DOHH2 (cell line): Measurements from ENCODE around the gene NUDCD2.
A peak's percentile ranks its signal among the peaks of the same experiment; 100 is the strongest.

Experiments
- H3F3A ChIP-seq: fragments of 200-600 bp; sonication (generic), shearing (Covaris generic); 2 replicates; pipeline ENCODE4 v1.6.0; 2016; ENCODE audit warnings: antibody characterized with exemption, mild to moderate bottlenecking; ENCODE audit not compliant: control insufficient read depth, insufficient read depth
- H3K27ac ChIP-seq: fragments of 200-600 bp; sonication (generic); 2 replicates; pipeline ENCODE4 v1.5.1; 2014; ENCODE audit warnings: low read depth, mild to moderate bottlenecking, low read length, moderate library complexity
- H3K27me3 ChIP-seq: fragments of 200-600 bp; sonication (generic); 2 replicates; pipeline ENCODE4 v1.6.1; 2014; ENCODE audit warnings: mild to moderate bottlenecking, low read length, mixed read lengths; ENCODE audit not compliant: control insufficient read depth
- H3K36me3 ChIP-seq: fragments of 200-600 bp; sonication (generic); 2 replicates; pipeline ENCODE4 v1.6.1; 2014; ENCODE audit warnings: mild to moderate bottlenecking, low read length, moderate library complexity, mixed read lengths; ENCODE audit not compliant: control insufficient read depth
- H3K4me1 ChIP-seq: fragments of 200-600 bp; sonication (generic); 2 replicates; pipeline ENCODE4 v1.6.1; 2014; ENCODE audit warnings: mild to moderate bottlenecking, low read length, mixed read lengths; ENCODE audit not compliant: control insufficient read depth
- H3K4me2 ChIP-seq: fragments of 200-600 bp; sonication (generic); 2 replicates; pipeline ENCODE4 v1.6.0; 2014; ENCODE audit warnings: mild to moderate bottlenecking, low read length, moderate library complexity
- H3K4me3 ChIP-seq: fragments of 200-600 bp; sonication (generic); 2 replicates; pipeline ENCODE4 v1.5.1; 2014; ENCODE audit warnings: mild to moderate bottlenecking, low read length, mixed read lengths
- H3K79me2 ChIP-seq: fragments of 200-600 bp; sonication (generic); 2 replicates; pipeline ENCODE4 v1.6.1; 2014; ENCODE audit warnings: mild to moderate bottlenecking, low read length, mixed read lengths; ENCODE audit not compliant: control insufficient read depth
- H3K9me2 ChIP-seq: fragments of 200-600 bp; sonication (generic); replicated peaks from 2 replicates; pipeline ENCODE4 v1.6.1; 2014; ENCODE audit warnings: mild to moderate bottlenecking, low read length, mixed read lengths; ENCODE audit not compliant: control insufficient read depth
- H3K9me3 ChIP-seq: fragments of 200-600 bp; sonication (generic); 2 replicates; pipeline ENCODE4 v1.6.1; 2014; ENCODE audit warnings: antibody characterized with exemption, low read length, mixed read lengths; ENCODE audit not compliant: control insufficient read depth, insufficient read depth
- H4K20me1 ChIP-seq: fragments of 200-600 bp; sonication (generic); 2 replicates; pipeline ENCODE4 v1.6.0; 2014; ENCODE audit warnings: low read depth, mild to moderate bottlenecking, antibody characterized with exemption, low read length, moderate library complexity; ENCODE audit not compliant: control insufficient read depth, insufficient read depth
- EZH2phosphoT487 ChIP-seq: fragments of 200-600 bp; sonication (generic); IDR thresholded peaks from 2 replicates; pipeline ENCODE4 v1.6.1; 2017; ENCODE audit warnings: borderline replicate concordance, mild to moderate bottlenecking, antibody characterized with exemption, low read length, moderate library complexity, mixed read lengths
- TF ChIP-seq, protein P1 (sequence below): fragments of 200-600 bp; sonication (generic); IDR thresholded peaks from one replicate; pipeline ENCODE4 v1.5.1; 2014; ENCODE audit warnings: antibody characterized with exemption, mild to moderate bottlenecking, low read depth, low read length; ENCODE audit not compliant: poor library complexity, severe bottlenecking

NUDCD2 gene

DNA sequence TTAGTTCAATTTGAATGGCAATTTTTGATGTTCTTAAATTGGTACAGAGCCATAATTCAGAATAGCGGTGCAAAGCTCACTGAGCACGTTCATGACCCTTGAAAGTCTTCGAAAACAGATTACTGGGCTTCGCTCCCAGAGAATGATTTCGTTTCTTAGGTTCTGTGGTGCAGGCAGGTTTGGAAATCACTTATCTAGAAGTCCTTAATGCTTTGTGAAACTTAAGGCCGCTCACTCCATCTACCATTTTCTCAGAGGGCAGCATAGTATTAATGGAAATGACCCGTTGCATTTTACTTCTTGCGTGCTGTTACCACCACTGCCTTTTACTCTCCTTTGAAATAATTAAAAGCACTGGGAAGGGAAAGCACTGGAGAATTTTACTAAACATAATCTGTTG, 42.6 kb upstream of the NUDCD2 start:
- peak overlapping the region; percentile 70; the same call in 1 of the 2 replicates for H3K27ac ChIP-seq
- peak overlapping the region; percentile 93 for H3K4me3 ChIP-seq
- no peak for TF ChIP-seq EZH2phosphoT487
- TF ChIP-seq, protein P1, sequence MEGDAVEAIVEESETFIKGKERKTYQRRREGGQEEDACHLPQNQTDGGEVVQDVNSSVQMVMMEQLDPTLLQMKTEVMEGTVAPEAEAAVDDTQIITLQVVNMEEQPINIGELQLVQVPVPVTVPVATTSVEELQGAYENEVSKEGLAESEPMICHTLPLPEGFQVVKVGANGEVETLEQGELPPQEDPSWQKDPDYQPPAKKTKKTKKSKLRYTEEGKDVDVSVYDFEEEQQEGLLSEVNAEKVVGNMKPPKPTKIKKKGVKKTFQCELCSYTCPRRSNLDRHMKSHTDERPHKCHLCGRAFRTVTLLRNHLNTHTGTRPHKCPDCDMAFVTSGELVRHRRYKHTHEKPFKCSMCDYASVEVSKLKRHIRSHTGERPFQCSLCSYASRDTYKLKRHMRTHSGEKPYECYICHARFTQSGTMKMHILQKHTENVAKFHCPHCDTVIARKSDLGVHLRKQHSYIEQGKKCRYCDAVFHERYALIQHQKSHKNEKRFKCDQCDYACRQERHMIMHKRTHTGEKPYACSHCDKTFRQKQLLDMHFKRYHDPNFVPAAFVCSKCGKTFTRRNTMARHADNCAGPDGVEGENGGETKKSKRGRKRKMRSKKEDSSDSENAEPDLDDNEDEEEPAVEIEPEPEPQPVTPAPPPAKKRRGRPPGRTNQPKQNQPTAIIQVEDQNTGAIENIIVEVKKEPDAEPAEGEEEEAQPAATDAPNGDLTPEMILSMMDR: no peak

DNA sequence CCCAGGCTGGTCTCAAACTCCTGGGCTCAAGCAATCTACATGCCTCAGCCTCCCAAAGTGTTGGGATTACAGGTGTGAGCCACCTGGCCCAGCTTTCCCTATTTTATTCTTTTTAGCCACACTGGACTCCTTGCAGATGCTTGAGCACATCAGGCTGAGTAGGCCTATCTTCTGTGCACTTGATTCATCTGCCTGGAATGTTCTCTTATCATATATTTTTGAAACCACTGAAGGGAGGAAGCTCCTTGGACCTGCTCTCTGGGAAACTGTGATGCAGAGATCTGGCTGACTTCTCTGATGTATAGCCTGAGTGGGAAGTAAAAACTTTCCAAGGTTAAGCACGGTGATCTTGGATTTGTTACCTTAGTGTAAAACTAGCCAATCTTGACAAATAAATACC, 39.0 kb upstream of the NUDCD2 start:
- peaks cover 4% of the 10 kb centered on the region for H3K79me2 ChIP-seq
- H3K9me3 ChIP-seq: no peaks in the 10 kb centered on the region
- no peaks in the 10 kb centered on the region for H3K36me3 ChIP-seq
- no peaks in the 10 kb centered on the region for H4K20me1 ChIP-seq
- no peak for TF ChIP-seq EZH2phosphoT487
- TF ChIP-seq, protein P1: no peak
- H3K27ac ChIP-seq: no peak overlapping the region
- H3K4me3 ChIP-seq: no peak overlapping the region
- peaks cover 9% of the 10 kb centered on the region for H3K4me1 ChIP-seq
- H3F3A ChIP-seq: peaks cover 8% of the 10 kb centered on the region
- H3K27me3 ChIP-seq: no peaks in the 10 kb centered on the region
- no peak overlapping the region for H3K4me2 ChIP-seq
- H3K9me2 ChIP-seq: no peaks in the 10 kb centered on the region

More for the DNA sequence above, 42.6 kb upstream of the NUDCD2 start:
- H3K36me3 ChIP-seq: peaks cover 9% of the 10 kb centered on the region
- H3K79me2 ChIP-seq: peaks cover 36% of the 10 kb centered on the region
- H3K4me1 ChIP-seq: peaks cover 22% of the 10 kb centered on the region
- no peaks in the 10 kb centered on the region for H3K27me3 ChIP-seq
- H4K20me1 ChIP-seq: peaks cover 15% of the 10 kb centered on the region
- peaks cover 8% of the 10 kb centered on the region for H3F3A ChIP-seq
- no peaks in the 10 kb centered on the region for H3K9me3 ChIP-seq
- no peaks in the 10 kb centered on the region for H3K9me2 ChIP-seq
- H3K4me2 ChIP-seq: peak overlapping the region; percentile 92

DNA sequence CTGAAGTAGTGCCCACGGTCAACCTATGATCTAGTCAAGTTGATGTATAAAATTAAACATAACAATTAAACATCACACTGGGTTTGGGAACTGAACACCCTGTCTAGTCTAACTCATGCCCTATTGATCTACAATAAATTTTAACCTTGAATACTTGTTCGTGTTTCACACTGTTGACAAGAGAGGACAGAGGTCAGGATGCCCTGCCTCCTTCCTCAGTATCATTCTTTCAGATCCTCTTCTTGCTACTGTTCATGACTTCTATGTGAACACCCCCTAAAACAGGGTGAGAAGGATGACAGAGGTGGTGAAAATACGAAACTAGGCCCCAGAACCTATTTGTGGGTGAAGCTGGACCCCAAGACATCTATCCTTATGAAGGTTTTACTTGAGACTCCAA, 37.4 kb upstream of the NUDCD2 start:
- Histone ChIP-seq H3K27ac (no peak overlapping the region), H4K20me1 (no peaks in the 10 kb centered on the region), H3K27me3 (no peaks in the 10 kb centered on the region), H3K36me3 (peaks cover 11% of the 10 kb centered on the region), H3F3A (peaks cover 8% of the 10 kb centered on the region), H3K9me2 (no peaks in the 10 kb centered on the region), H3K4me1 (no peaks in the 10 kb centered on the region; the same call in 1 of the 2 replicates), H3K9me3 (no peaks in the 10 kb centered on the region), H3K4me2 (no peak overlapping the region), H3K79me2 (no peaks in the 10 kb centered on the region), H3K4me3 (no peak overlapping the region)
- TF ChIP-seq, protein P1: no peak
- TF ChIP-seq EZH2phosphoT487: no peak

DNA sequence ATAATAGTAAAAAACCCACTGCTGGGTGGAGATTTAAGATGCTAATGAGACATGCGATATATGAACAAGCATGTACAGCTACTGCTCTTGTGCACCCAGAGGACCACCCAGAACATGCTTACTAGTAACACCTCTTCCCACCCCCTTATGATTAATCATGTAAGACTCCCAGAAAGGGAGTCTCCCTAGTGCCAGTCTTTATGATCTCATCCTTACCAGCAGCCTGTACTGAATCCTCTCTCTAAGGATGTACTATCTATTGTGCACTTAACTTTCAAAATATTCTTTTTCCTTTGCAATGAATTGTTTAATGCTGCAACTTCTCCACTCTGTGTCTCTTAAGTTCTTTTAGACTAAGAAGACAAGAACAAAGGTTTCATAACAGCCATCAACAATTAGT, 36.4 kb upstream of the NUDCD2 start:
- TF ChIP-seq, protein P1: no peak
- no peak for TF ChIP-seq EZH2phosphoT487
- Histone ChIP-seq H4K20me1 (no peaks in the 10 kb centered on the region), H3K27me3 (no peaks in the 10 kb centered on the region), H3K36me3 (peaks cover 20% of the 10 kb centered on the region), H3K9me2 (no peaks in the 10 kb centered on the region), H3F3A (peaks cover 8% of the 10 kb centered on the region), H3K9me3 (no peaks in the 10 kb centered on the region), H3K79me2 (no peaks in the 10 kb centered on the region), H3K4me1 (no peaks in the 10 kb centered on the region), H3K4me2 (no peak overlapping the region), H3K4me3 (no peak overlapping the region), H3K27ac (no peak overlapping the region)
